ENCODE results near the gene GDI1.

DNA sequence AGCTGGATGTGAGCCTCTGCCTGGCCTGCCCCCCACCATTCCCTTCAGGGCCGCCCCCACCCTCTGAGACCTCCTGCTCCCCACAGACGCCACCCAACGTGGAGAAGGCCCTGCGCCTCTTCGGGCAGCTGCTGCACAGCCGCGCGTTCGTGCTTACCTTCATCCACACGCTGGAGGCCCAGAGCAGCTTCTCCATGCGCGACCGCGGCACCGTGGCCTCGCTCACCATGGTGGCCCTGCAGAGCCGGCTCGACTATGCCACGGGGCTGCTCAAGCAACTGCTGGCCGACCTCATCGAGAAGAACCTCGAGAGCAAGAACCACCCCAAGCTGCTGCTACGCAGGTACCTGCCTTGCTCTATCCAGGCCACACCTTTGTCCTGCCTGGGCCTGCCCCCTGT is 31.3 kb downstream of the GDI1 start:
- TF ChIP-seq ARNTL (CRISPR knock-in tag; IDR thresholded peaks at IDR 0.05; ENCODE audit: borderline replicate concordance, low read depth) (no peak), RARB (CRISPR knock-in tag; IDR thresholded peaks at IDR 0.05) (no peak), ISL1 (CRISPR knock-in tag; IDR thresholded peaks at IDR 0.05) (no peak), TOX (CRISPR knock-in tag; IDR thresholded peaks at IDR 0.05; ENCODE audit: borderline replicate concordance) (no peak)
- TF ChIP-seq, protein P1, sequence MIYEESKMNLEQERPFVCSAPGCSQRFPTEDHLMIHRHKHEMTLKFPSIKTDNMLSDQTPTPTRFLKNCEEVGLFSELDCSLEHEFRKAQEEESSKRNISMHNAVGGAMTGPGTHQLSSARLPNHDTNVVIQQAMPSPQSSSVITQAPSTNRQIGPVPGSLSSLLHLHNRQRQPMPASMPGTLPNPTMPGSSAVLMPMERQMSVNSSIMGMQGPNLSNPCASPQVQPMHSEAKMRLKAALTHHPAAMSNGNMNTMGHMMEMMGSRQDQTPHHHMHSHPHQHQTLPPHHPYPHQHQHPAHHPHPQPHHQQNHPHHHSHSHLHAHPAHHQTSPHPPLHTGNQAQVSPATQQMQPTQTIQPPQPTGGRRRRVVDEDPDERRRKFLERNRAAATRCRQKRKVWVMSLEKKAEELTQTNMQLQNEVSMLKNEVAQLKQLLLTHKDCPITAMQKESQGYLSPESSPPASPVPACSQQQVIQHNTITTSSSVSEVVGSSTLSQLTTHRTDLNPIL (CRISPR knock-in tag; IDR thresholded peaks at IDR 0.05; ENCODE audit: low read depth): no peak

Data from SK-N-SH treated with all-trans-retinoic acid at 6 μM for 48 hours (cell line).